Measurements from ENCODE around the gene GAB2. TPM values are rescaled to one million over a fixed set of nuclear protein-coding genes. Genes with fewer than 3 reads are reported as not detected.

Gene GAB2
- total RNA-seq, 1 experiment from 2014 or later, result 3.3 TPM

DNA sequence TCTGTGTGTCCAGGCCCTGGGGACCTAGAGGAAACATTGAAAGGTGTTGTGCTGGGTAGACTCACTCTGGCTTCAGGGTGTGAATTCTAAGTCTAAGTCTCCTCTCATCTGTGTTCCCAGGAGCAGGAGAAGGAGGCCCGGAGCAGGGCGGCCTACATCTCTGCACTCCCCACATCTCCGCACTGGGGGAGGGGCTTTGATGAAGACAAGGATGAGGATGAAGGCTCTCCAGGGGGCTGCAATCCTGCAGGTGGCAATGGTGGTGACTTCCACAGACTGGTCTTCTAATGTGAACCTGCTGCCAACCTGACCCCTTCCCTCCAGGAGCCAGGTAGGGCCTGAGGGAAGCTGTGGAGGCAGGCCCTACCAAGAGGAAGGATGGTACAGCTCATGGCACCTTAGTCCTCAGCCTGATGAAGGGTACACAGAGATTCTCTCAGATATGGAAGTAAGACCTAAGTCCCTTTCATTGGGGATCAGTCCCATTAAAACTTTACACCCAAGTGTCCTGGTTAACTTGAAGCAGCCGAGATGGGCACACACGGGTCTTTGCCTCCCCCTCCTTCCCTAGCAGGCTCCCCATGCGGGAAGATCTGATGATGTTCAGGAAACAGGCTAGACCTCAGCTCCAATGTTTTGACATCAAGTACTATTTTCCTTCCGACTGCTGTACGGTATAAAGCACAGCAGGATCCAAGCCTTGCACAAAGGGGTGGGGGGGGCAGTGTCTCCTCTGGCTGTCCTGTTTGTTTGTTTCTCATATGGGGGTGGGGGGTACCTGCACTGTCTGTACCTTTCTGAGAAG lies 203.9 kb downstream of the GAB2 start:
- no peak for DNase-seq
- no CpG with 5 or more reads among the region's 8 CpGs for WGBS (ENCODE audit: extremely low coverage, insufficient read length, low lambda C conversion rate)
- Histone ChIP-seq H3K4me1 (ENCODE audit: insufficient read depth, low read length) (no peaks in the 10 kb centered on the region), H3K27ac (ENCODE audit: insufficient read length, low read depth, low read length) (no peak overlapping the region), H2BK120ac (ENCODE audit: low read depth, low read length, poor library complexity, severe bottlenecking) (no peak overlapping the region), H3K4me2 (ENCODE audit: insufficient read depth, insufficient read length, low read length) (no peak overlapping the region), H3K18ac (ENCODE audit: insufficient read length, low read depth, low read length) (no peak overlapping the region), H4K20me1 (ENCODE audit: control insufficient read depth, insufficient read depth, insufficient read length) (no peaks in the 10 kb centered on the region), H2BK15ac (ENCODE audit: low read depth, low read length) (no peak overlapping the region), H3K4ac (ENCODE audit: low read depth, low read length) (no peak overlapping the region), H3K9ac (ENCODE audit: extremely low read depth, insufficient read length, low read length) (no peak overlapping the region), H3K79me1 (ENCODE audit: insufficient read depth, low read depth, low read length, poor library complexity, severe bottlenecking) (no peaks in the 10 kb centered on the region), H2BK12ac (ENCODE audit: insufficient read length, low read depth, low read length) (no peak overlapping the region), H2BK5ac (ENCODE audit: insufficient read length, low read length) (no peak overlapping the region), H3K56ac (ENCODE audit: insufficient read length, low read depth, low read length) (no peak overlapping the region), H2AK5ac (ENCODE audit: insufficient read length, low read length) (no peak overlapping the region), H3K23ac (ENCODE audit: insufficient read length, low read depth, low read length) (no peak overlapping the region), H4K8ac (replicated peaks; ENCODE audit: insufficient read length, low read depth, low read length) (no peak overlapping the region), H3K23me2 (ENCODE audit: insufficient read length, low read depth, low read length, poor library complexity, severe bottlenecking) (no peaks in the 10 kb centered on the region), H3K27me3 (ENCODE audit: insufficient read depth, low read length) (no peaks in the 10 kb centered on the region), H3K14ac (ENCODE audit: insufficient read depth, low read length) (no peak overlapping the region), H3K9me3 (ENCODE audit: control insufficient read depth, low read depth, low read length) (no peaks in the 10 kb centered on the region), H3T11ph (ENCODE audit: low read length) (no peak overlapping the region), H2BK20ac (ENCODE audit: low read depth, low read length, poor library complexity, severe bottlenecking) (no peak overlapping the region), H4K5ac (ENCODE audit: insufficient read length, low read depth, low read length) (no peak overlapping the region), H2AFZ (ENCODE audit: low read length) (no peak overlapping the region), H3K79me2 (ENCODE audit: insufficient read depth, low read length) (no peaks in the 10 kb centered on the region), H4K91ac (ENCODE audit: insufficient read length, low read depth, low read length) (no peak overlapping the region)
- TF ChIP-seq, protein P1, sequence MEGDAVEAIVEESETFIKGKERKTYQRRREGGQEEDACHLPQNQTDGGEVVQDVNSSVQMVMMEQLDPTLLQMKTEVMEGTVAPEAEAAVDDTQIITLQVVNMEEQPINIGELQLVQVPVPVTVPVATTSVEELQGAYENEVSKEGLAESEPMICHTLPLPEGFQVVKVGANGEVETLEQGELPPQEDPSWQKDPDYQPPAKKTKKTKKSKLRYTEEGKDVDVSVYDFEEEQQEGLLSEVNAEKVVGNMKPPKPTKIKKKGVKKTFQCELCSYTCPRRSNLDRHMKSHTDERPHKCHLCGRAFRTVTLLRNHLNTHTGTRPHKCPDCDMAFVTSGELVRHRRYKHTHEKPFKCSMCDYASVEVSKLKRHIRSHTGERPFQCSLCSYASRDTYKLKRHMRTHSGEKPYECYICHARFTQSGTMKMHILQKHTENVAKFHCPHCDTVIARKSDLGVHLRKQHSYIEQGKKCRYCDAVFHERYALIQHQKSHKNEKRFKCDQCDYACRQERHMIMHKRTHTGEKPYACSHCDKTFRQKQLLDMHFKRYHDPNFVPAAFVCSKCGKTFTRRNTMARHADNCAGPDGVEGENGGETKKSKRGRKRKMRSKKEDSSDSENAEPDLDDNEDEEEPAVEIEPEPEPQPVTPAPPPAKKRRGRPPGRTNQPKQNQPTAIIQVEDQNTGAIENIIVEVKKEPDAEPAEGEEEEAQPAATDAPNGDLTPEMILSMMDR (conservative IDR thresholded peaks at IDR 0.05), result no peak
- no peaks in the 10 kb centered on the region for H3K4me1 Mint-ChIP-seq
- H3K27me3 Mint-ChIP-seq (ENCODE audit: low read depth), result no peaks in the 10 kb centered on the region
- H3K4me3 Mint-ChIP-seq, result no peak overlapping the region
- no peak overlapping the region for H3K27ac Mint-ChIP-seq
- no peaks in the 10 kb centered on the region for H3K9me3 Mint-ChIP-seq
- peaks cover 11 to 27% (median 26%) of the 10 kb centered on the region in 3 experiments for H3K36me3 Mint-ChIP-seq (ENCODE audit: insufficient read depth in 1 of 3, low read depth in 3 of 3)

All from H9 (cell line).